Stimulated activated naive CD8-positive, alpha-beta T cell treated with anti-CD3 and anti-CD28 coated beads, Interleukin-15, amount 100 ng/mL, for 72 hours (primary cell): ENCODE results near the gene TYROBP.
"Not testable (repeated sequence)": the region's sequence is repeated elsewhere in the genome, so short reads cannot be mapped to it uniquely, and the experiment has no call there.

Experiments used
- ATAC-seq: fragments of 150-1000 bp; cut with Tn5 transposase; 2 replicates; pipeline ENCODE4 v1.10.0; 2021; ENCODE audit warnings: mild to moderate bottlenecking, moderate library complexity
- DNase-seq, 2 donors: peaks; one replicate each; pipeline ENCODE4 v3.0.0; 2021 to 2022
- H3K27ac Mint-ChIP-seq, 2 donors: one replicate each; pipeline ENCODE4 v1.8.0; 2022; ENCODE audit warnings: mild to moderate bottlenecking in 2 of 2, mixed read lengths in 2 of 2, moderate library complexity in 2 of 2
- H3K27me3 Mint-ChIP-seq: one replicate; pipeline ENCODE4 v1.8.0; 2022; ENCODE audit warnings: mixed read lengths
- H3K4me1 Mint-ChIP-seq: one replicate; pipeline ENCODE4 v1.8.0; 2022; ENCODE audit warnings: mild to moderate bottlenecking, mixed read lengths
- H3K4me3 Mint-ChIP-seq, 2 donors: one replicate each; pipeline ENCODE4 v1.8.0; 2022; ENCODE audit warnings: mild to moderate bottlenecking in 2 of 2, mixed read lengths in 2 of 2, moderate library complexity in 1 of 2
- H3K9me3 Mint-ChIP-seq, 2 donors: one replicate each; pipeline ENCODE4 v1.8.0; 2022; ENCODE audit warnings: mixed read lengths in 2 of 2

Gene TYROBP

GRCh38 chr19:35908010-35908441 is at the start of gene TYROBP:
TSS of gene TYROBP (minus strand) at chr19:35908295. CDS start at chr19:35908228, 67 bp downstream.
- Mint-ChIP-seq H3K4me3 (peak within 1 kb of the TSS in 1 of 2 donors; percentile 18), H3K4me1 (peaks cover 72% of the 10 kb centered on the region), H3K9me3 (no peaks in the 10 kb centered on the region), H3K27ac (peak within 1 kb of the TSS in 1 of 2 donors; percentile 79), H3K27me3 (no peaks in the 10 kb centered on the region)
- no peak for DNase-seq
- ATAC-seq, result no peak

DNA sequence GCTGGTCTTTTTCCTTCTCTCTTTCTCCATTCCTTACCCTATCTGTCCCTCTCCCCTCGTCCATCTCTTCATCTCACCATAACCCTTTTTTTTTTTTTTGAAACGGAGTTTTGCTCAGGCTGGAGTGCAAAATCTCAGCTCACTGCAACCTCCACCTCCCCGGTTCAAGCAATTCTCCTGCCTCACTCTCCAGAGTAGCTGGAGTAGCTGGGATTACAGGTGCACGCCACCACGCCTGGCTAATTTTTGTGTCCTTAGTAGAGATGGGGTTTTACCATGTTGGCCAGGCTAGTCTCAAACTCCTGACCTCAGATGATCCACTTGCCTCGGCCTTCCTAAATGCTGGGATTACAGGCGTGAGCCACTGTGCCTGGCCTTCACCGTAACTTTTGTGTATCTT is 49.3 kb upstream of the TYROBP start:
- H3K27ac Mint-ChIP-seq, result not testable (repeated sequence)

DNA sequence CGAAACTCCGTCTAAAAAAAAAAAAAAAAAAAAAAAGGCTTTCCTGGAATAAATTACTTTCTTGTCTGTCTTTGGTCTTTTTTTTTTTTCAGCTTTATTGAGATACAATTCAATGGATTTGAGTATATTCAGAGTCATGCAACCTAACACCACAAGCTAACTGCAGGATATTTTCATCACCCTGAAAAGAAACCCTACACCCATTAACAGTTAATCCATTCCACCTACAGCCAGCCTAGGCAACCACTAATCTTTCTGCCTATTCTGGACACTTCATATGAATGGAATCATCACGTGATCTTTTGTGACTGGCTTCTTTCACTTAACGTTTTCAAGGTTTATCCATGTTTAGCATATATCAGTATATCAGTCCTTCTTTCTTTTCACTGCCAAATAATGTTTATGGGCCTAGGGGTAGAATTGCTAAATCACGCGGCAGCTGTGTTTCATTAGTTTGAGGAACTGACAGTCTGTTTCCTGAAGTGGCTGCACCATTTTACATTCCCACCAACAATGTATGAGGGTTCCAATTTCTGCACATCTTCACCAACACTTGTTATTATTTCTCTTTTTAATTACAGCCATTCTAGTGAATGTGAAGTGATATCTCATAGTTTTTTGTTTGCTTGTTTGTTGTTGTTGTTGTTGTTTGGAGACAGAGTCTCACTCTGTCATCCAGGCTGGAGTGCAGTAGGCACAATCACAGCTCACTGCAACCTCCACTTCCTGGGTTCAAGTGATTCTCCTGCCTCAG is 48.0 kb upstream of the TYROBP start:
- peaks cover 70% of the 10 kb centered on the region for H3K4me1 Mint-ChIP-seq
- H3K4me3 Mint-ChIP-seq, result no peak overlapping the region
- H3K27ac Mint-ChIP-seq, result no peak overlapping the region
- H3K27me3 Mint-ChIP-seq, result peaks cover 14% of the 10 kb centered on the region
- H3K9me3 Mint-ChIP-seq, result peaks cover 0 to 5% of the 10 kb centered on the region in 2 donors
- DNase-seq, result no peak
- ATAC-seq, result no peak

More for the DNA sequence above, 49.3 kb upstream of the TYROBP start:
- H3K4me1 Mint-ChIP-seq, result peaks cover 66% of the 10 kb centered on the region
- not testable (repeated sequence) for H3K9me3 Mint-ChIP-seq, DNase-seq, H3K4me3 Mint-ChIP-seq, ATAC-seq
- peaks cover 14% of the 10 kb centered on the region for H3K27me3 Mint-ChIP-seq

DNA sequence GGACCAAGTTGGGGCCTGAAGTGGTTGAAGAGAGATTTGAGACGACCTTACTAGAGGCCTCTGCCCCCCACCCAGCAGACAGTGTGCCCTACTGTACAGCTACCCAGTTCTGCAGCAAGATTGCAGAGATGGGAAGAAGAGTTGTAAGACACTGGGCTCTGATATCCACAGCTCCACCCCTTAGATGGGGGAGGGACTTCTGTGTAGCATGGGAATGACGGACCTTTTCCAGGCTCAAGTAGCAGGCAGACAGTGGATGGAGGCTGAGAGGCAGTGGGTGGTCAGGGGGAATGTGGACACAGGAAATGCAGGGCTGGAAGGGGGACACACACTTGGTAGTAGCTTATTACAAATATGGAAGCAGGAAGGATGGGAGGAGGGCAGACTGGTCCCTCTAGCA is 41.0 kb upstream of the TYROBP start:
- ATAC-seq (no peak), DNase-seq (no peak)
- Mint-ChIP-seq H3K9me3 (no peaks in the 10 kb centered on the region), H3K27me3 (no peaks in the 10 kb centered on the region), H3K4me1 (peaks cover 48% of the 10 kb centered on the region), H3K4me3 (no peak overlapping the region), H3K27ac (no peak overlapping the region)

GRCh38 chr19:35946203-35946602 is 38.1 kb upstream of the TYROBP start:
- DNase-seq, result no peak
- Mint-ChIP-seq H3K9me3 (no peaks in the 10 kb centered on the region), H3K4me1 (peaks cover 26% of the 10 kb centered on the region), H3K27ac (no peak overlapping the region), H3K27me3 (no peaks in the 10 kb centered on the region), H3K4me3 (no peak overlapping the region)
- no peak for ATAC-seq

DNA sequence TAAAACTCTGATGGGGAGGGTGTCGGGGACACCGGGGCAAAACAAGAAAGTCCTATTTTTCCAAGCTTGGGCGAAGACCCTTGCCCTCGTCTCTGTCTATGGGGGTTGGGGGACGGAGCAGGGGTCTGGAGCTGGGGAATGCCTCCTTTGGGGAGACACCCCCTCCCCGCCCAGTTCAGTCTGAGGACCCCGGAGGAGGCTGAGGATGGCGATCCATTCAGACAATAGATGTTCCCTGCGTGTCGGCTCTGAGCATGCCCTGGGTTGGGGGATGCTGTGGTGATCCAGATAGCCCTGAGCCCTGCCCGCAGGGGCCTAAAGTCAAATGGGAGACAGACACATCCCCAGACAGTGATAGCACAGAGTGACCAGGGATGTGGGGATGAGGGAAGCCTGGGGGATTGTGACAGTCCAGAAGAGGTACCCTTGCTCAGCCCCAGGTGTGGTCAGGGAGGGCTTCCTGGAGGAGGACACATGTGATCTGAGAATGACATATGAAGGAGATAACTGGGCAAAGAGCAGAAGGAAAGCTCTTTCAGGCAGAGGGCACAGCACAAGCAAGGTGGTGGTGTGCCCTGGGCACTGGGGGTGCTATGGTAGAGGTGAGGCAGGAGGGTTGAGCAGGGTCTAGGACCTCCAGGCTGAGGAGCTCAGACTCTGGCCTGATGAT is 37.2 kb upstream of the TYROBP start:
- peaks cover 24% of the 10 kb centered on the region for H3K4me1 Mint-ChIP-seq
- H3K27me3 Mint-ChIP-seq, result no peaks in the 10 kb centered on the region
- no peak overlapping the region for H3K4me3 Mint-ChIP-seq
- DNase-seq, result no peak
- H3K27ac Mint-ChIP-seq, result no peak overlapping the region
- ATAC-seq, result no peak
- H3K9me3 Mint-ChIP-seq, result no peaks in the 10 kb centered on the region

DNA sequence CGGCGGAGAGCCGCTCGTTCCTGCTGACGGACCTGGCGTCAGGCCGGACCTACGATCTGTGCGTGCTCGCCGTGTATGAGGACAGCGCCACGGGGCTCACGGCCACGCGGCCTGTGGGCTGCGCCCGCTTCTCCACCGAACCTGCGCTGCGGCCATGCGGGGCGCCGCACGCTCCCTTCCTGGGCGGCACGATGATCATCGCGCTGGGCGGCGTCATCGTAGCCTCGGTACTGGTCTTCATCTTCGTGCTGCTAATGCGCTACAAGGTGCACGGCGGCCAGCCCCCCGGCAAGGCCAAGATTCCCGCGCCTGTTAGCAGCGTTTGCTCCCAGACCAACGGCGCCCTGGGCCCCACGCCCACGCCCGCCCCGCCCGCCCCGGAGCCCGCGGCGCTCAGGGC is 36.5 kb upstream of the TYROBP start:
- no peak overlapping the region for H3K4me3 Mint-ChIP-seq
- DNase-seq (no peak), ATAC-seq (no peak)
- no peaks in the 10 kb centered on the region for H3K27me3 Mint-ChIP-seq
- no peak overlapping the region for H3K27ac Mint-ChIP-seq
- H3K4me1 Mint-ChIP-seq, result peaks cover 21% of the 10 kb centered on the region
- no peaks in the 10 kb centered on the region for H3K9me3 Mint-ChIP-seq

GRCh38 chr19:35943321-35944301 is 35.5 kb upstream of the TYROBP start:
- Mint-ChIP-seq H3K27me3 (no peaks in the 10 kb centered on the region), H3K9me3 (no peaks in the 10 kb centered on the region), H3K4me3 (no peak overlapping the region), H3K27ac (no peak overlapping the region), H3K4me1 (peaks cover 22% of the 10 kb centered on the region)
- ATAC-seq (no peak), DNase-seq (no peak)

GRCh38 chr19:35942235-35942634 is 34.1 kb upstream of the TYROBP start:
- Mint-ChIP-seq H3K4me3 (no peak overlapping the region), H3K27me3 (no peaks in the 10 kb centered on the region), H3K4me1 (peaks cover 23% of the 10 kb centered on the region), H3K9me3 (no peaks in the 10 kb centered on the region), H3K27ac (no peak overlapping the region)
- ATAC-seq (no peak), DNase-seq (no peak)

DNA sequence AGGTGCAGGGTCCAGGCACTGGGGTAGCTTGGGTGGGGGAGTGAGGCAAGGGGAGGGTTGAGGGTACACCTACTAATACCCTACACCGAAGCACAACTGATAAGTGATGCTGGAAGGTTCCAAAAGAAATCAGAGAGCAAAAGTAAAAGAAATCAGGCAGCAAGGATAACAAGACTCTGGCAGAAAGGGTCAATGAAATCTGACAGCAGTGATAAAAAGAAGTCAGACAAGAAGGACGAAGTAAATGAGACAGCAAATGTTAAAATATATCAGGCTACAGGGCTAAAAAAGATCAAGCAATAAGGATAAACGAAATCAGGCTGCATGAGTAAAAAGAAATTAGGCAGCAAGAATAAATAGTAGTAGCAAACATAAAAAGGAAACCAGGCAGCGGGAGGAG is 32.7 kb upstream of the TYROBP start:
- DNase-seq (no peak), ATAC-seq (no peak)
- Mint-ChIP-seq H3K27me3 (no peaks in the 10 kb centered on the region), H3K9me3 (no peaks in the 10 kb centered on the region), H3K4me3 (no peak overlapping the region), H3K4me1 (peaks cover 26% of the 10 kb centered on the region), H3K27ac (no peak overlapping the region)

GRCh38 chr19:35940078-35940775 is 32.1 kb upstream of the TYROBP start:
- H3K4me1 Mint-ChIP-seq, result peaks cover 29% of the 10 kb centered on the region
- no peaks in the 10 kb centered on the region for H3K27me3 Mint-ChIP-seq
- no peaks in the 10 kb centered on the region for H3K9me3 Mint-ChIP-seq
- no peak for ATAC-seq
- no peak for DNase-seq
- H3K27ac Mint-ChIP-seq, result no peak overlapping the region
- no peak overlapping the region for H3K4me3 Mint-ChIP-seq

GRCh38 chr19:35939307-35940077 is 31.4 kb upstream of the TYROBP start:
- H3K4me1 Mint-ChIP-seq, result peaks cover 29% of the 10 kb centered on the region

DNA sequence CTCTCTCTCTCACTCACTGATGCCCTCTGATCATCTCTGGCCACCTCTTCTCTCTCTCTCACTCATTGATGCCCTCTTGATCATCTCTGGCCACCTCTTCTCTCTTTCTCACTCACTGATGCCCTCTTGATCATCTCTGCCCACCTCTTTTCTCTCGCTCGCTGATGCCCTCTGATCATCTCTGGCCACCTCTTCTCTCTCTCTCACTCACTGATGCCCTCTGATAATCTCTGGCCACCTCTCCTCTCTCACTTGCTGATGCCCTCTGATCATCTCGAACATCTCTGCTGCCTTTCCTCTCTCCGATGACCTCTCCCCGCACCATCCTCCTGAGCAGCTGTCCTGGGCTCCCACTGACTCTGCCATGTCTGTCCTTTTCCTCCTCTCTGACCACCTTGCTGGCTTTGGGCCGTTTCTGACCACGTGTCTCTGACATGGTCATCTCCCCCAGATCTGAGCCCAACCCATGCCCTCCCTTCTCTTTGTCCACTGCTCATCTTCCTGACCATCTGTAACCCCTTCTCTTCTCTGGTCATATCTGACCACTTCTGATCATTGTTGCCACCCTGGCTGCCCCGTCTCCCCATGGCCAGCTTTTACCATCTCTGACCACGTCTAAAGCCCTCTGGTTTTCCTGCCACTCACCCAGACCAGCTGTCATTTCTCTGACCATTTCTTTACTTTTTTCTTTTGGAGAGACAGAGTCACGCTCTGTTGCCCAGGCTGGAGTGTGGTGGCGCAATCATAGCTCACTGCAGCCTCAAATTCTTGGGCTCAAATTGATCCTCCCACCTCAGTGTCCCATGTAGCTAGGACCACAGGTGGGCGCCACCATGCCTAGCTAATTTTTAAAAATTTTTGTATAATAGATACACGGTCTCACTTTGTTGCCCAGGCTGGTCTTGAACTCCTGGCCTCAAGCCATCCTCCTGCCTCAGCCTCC is 30.5 kb upstream of the TYROBP start:
- peak overlapping the region; percentile 69 to 78 for H3K4me3 Mint-ChIP-seq
- ATAC-seq, result no peak
- peak overlapping the region; percentile 30 to 40 for H3K27ac Mint-ChIP-seq
- no peaks in the 10 kb centered on the region for H3K27me3 Mint-ChIP-seq
- DNase-seq, result no peak
- H3K4me1 Mint-ChIP-seq, result peaks cover 29% of the 10 kb centered on the region
- H3K9me3 Mint-ChIP-seq, result no peaks in the 10 kb centered on the region

More at GRCh38 chr19:35939307-35940077, 31.4 kb upstream of the TYROBP start:
- no peak overlapping the region for H3K4me3 Mint-ChIP-seq
- no peak overlapping the region for H3K27ac Mint-ChIP-seq
- ATAC-seq (no peak), DNase-seq (no peak)
- no peaks in the 10 kb centered on the region for H3K27me3 Mint-ChIP-seq
- H3K9me3 Mint-ChIP-seq, result no peaks in the 10 kb centered on the region
